Endothelial cell (in vitro differentiated cells): ENCODE measurements around the gene ID1. TPM values are rescaled to one million over a fixed set of nuclear protein-coding genes. Genes with fewer than 3 reads are reported as not detected.

Source experiments
- DNase-seq: peaks from one replicate; pipeline ENCODE4 v3.0.0; 2021; ENCODE audit warnings: low spot score
- H3K27ac Mint-ChIP-seq: one replicate; pipeline ENCODE4 v1.8.0; 2021; ENCODE audit warnings: mixed read lengths, inconsistent platforms; ENCODE audit not compliant: unreplicated experiment
- H3K27me3 Mint-ChIP-seq: one replicate; pipeline ENCODE4 v1.8.0; 2021; ENCODE audit warnings: mild to moderate bottlenecking, moderate library complexity, mixed read lengths, inconsistent platforms; ENCODE audit not compliant: unreplicated experiment
- H3K36me3 Mint-ChIP-seq: one replicate; pipeline ENCODE4 v1.8.0; 2021; ENCODE audit warnings: mild to moderate bottlenecking, low read depth, mixed read lengths, inconsistent platforms; ENCODE audit not compliant: unreplicated experiment
- H3K4me1 Mint-ChIP-seq: one replicate; pipeline ENCODE4 v1.8.0; 2021; ENCODE audit warnings: mild to moderate bottlenecking, mixed read lengths, inconsistent platforms; ENCODE audit not compliant: unreplicated experiment
- H3K4me3 Mint-ChIP-seq: one replicate; pipeline ENCODE4 v1.8.0; 2021; ENCODE audit warnings: mild to moderate bottlenecking, mixed read lengths, inconsistent platforms; ENCODE audit not compliant: unreplicated experiment
- H3K9me3 Mint-ChIP-seq: one replicate; pipeline ENCODE4 v1.8.0; 2021; ENCODE audit warnings: mixed read lengths, inconsistent platforms; ENCODE audit not compliant: unreplicated experiment
- total RNA-seq: library from RNA; stranded (reverse); fragmentation: NEBNext Ultra II Directional; extraction: Animal tissue kit (Norgen Biotek cat#: 25700); gene quantifications from one replicate; pipeline ENCODE4 v1.2.1, GENCODE V29; 2021; ENCODE audit not compliant: unreplicated experiment
- TF ChIP-seq, protein P1 (sequence below): fragments of 200-600 bp; sonication (generic); IDR thresholded peaks from one replicate; pipeline ENCODE4 v1.5.0; 2021; ENCODE audit warnings: antibody characterized with exemption; ENCODE audit not compliant: unreplicated experiment

ID1 gene
- total RNA-seq, 1 donor from 2014 or later: 85.2 TPM

DNA sequence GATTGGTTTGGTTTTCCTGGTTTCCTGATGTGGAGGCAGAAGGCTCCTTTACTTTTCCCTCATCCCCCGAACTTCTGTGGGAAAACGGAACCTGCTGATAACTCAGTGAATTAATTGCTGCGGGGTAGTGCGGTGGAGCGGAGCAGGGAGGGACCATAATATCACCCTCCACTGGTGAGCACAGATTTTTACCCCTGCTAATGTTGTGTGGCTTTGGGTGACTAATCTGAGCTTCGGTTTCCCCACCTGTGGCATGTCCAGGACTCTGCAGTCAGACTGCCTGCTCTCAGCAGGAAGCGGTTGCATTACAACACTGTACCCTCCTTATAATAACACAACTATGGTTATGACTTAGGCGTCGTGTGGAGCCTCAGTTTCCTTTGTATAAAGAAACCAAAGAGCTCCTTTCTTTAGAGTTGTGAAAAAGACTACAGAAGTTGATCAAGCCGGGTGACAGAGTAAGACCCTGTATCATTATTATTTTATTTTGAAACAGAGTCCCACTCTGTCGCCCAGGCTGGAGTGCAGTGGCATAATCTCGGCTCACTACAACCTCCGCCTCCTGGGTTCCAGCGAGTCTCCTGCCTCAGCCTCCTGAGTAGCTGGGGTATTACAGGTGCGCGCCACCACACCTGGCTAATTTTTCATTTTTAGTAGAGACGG lies 2.2 kb upstream of the ID1 start:
- Mint-ChIP-seq H3K27ac (peak overlapping the region; percentile 92), H3K27me3 (peaks cover 20% of the 10 kb centered on the region), H3K4me1 (peaks cover 33% of the 10 kb centered on the region), H3K9me3 (no peaks in the 10 kb centered on the region), H3K4me3 (peak overlapping the region; percentile 56), H3K36me3 (no peaks in the 10 kb centered on the region)
- DNase-seq: no peak
- TF ChIP-seq, protein P1, sequence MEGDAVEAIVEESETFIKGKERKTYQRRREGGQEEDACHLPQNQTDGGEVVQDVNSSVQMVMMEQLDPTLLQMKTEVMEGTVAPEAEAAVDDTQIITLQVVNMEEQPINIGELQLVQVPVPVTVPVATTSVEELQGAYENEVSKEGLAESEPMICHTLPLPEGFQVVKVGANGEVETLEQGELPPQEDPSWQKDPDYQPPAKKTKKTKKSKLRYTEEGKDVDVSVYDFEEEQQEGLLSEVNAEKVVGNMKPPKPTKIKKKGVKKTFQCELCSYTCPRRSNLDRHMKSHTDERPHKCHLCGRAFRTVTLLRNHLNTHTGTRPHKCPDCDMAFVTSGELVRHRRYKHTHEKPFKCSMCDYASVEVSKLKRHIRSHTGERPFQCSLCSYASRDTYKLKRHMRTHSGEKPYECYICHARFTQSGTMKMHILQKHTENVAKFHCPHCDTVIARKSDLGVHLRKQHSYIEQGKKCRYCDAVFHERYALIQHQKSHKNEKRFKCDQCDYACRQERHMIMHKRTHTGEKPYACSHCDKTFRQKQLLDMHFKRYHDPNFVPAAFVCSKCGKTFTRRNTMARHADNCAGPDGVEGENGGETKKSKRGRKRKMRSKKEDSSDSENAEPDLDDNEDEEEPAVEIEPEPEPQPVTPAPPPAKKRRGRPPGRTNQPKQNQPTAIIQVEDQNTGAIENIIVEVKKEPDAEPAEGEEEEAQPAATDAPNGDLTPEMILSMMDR: no peak

DNA sequence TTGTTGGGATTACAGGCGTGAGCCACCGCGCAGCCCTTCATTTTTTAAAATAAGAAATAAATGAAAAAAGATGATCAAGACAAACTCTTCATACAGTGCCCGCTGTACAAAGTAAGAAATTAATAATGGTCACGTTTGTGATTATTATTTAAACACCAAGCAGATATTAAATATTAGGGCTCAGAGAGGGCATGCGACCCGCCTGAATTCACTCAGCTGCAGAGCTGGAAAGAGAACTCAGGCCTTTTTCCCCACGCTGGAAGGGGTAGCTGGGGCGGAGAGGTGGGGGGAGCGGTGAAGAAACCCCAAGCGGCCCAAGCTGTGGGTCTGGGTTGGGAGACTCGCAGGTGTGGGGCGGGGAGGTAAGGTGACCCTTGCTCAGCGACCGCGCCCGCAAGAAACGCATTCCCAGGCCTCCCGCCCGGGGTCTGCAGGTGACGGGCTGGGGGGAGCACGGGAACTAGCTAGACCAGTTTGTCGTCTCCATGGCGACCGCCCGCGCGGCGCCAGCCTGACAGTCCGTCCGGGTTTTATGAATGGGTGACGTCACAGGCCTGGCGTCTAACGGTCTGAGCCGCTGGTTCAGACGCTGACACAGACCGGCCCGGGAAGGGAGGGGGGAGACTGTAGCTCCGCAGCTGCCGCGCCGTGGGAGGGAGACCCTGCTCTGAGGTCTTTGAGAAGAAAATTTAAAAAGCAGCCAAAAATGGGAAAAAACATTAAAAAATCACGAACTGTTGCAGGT lies 1.1 kb upstream of the ID1 start:
- TF ChIP-seq, protein P1: no peak
- Mint-ChIP-seq H3K27ac (peak overlapping the region; percentile 96), H3K9me3 (no peaks in the 10 kb centered on the region), H3K4me3 (peak overlapping the region; percentile 97), H3K36me3 (no peaks in the 10 kb centered on the region), H3K27me3 (peaks cover 20% of the 10 kb centered on the region), H3K4me1 (peaks cover 39% of the 10 kb centered on the region)
- DNase-seq: peak; percentile 98

DNA sequence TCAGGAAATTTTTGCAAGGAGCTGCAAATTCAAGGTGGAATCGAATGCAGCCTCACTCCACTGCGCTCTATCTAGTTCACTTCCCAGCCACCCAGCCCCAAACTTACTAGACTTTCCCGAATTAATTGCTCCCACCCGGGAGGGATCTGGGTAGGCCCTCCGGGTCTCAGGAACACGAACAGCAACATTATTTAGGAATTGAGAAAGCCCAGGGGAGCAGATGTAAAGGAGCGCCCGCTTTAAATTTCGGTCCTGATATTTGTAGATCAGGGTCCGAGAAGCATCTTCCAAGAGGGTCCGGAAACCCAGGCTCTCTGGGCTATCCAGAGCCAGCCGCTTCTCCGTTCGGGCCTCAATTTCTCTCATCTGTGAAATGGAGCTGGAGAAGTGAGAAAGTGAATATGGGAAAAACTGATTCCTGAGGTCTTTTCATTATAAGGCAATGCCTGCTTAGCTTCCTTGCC lies 490 bp upstream of the ID1 start:
- no peak for DNase-seq
- peaks cover 20% of the 10 kb centered on the region for H3K27me3 Mint-ChIP-seq
- peak overlapping the region; percentile 96 for H3K27ac Mint-ChIP-seq
- no peaks in the 10 kb centered on the region for H3K36me3 Mint-ChIP-seq
- peak overlapping the region; percentile 97 for H3K4me3 Mint-ChIP-seq
- no peaks in the 10 kb centered on the region for H3K9me3 Mint-ChIP-seq
- H3K4me1 Mint-ChIP-seq: peaks cover 39% of the 10 kb centered on the region
- TF ChIP-seq, protein P1: peak; percentile 4

DNA sequence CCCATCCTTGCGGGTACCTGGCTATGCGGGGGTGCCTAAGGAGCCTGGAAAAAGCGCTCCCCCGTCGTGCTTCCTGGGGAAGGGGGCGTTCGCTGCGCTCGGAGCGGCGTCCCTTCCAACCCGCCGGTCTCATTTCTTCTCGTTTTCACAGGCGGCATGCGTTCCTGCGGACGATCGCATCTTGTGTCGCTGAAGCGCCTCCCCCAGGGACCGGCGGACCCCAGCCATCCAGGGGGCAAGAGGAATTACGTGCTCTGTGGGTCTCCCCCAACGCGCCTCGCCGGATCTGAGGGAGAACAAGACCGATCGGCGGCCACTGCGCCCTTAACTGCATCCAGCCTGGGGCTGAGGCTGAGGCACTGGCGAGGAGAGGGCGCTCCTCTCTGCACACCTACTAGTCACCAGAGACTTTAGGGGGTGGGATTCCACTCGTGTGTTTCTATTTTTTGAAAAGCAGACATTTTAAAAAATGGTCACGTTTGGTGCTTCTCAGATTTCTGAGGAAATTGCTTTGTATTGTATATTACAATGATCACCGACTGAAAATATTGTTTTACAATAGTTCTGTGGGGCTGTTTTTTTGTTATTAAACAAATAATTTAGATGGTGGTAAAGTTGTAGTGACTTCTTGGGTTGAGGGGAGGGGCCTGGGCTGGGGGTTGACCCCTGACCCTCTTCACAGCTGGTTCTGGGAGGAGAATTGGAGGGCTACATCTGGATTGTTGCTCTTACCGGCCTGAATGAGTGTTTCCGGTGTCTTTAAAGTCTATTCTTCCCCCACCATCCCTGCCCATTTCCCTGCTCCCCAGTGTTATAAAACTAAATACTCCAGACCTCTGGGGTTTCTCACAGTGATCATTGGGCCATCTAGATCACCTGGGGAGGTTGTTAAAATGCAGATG lies 1.1 kb downstream of the ID1 start:
- peaks cover 22% of the 10 kb centered on the region for H3K27me3 Mint-ChIP-seq
- DNase-seq: no peak
- no peaks in the 10 kb centered on the region for H3K36me3 Mint-ChIP-seq
- peak overlapping the region; percentile 75 for H3K27ac Mint-ChIP-seq
- peaks cover 39% of the 10 kb centered on the region for H3K4me1 Mint-ChIP-seq
- TF ChIP-seq, protein P1: no peak
- H3K9me3 Mint-ChIP-seq: no peaks in the 10 kb centered on the region
- peak overlapping the region; percentile 97 for H3K4me3 Mint-ChIP-seq
